ENCODE measurements around the gene TM7SF2.

- no peak for TF ChIP-seq POLR2AphosphoS5 (IDR thresholded peaks at IDR 0.05)
- TF ChIP-seq POLR2A (IDR thresholded peaks at IDR 0.05) = no peak
- TF ChIP-seq CTCF (IDR thresholded peaks at IDR 0.05) = no peak
Measured at GRCh38 chr11:65151331-65151899, 39.7 kb downstream of the TM7SF2 start.

Data from sigmoid colon (tissue), 4 donors.